CD4-positive, alpha-beta T cell treated with Interleukin-2 at 100 ng/mL for 4 hours (primary cell): Measurements from ENCODE around the gene PLXNB2.

Experiments
- DNase-seq: peaks from one replicate; pipeline ENCODE4 v3.0.0-alpha.2; 2020; ENCODE audit warnings: low spot score

Gene PLXNB2

GRCh38 chr22:50251477-50252081 lies 55.9 kb downstream of the PLXNB2 start:
- DNase-seq = no peak

DNA sequence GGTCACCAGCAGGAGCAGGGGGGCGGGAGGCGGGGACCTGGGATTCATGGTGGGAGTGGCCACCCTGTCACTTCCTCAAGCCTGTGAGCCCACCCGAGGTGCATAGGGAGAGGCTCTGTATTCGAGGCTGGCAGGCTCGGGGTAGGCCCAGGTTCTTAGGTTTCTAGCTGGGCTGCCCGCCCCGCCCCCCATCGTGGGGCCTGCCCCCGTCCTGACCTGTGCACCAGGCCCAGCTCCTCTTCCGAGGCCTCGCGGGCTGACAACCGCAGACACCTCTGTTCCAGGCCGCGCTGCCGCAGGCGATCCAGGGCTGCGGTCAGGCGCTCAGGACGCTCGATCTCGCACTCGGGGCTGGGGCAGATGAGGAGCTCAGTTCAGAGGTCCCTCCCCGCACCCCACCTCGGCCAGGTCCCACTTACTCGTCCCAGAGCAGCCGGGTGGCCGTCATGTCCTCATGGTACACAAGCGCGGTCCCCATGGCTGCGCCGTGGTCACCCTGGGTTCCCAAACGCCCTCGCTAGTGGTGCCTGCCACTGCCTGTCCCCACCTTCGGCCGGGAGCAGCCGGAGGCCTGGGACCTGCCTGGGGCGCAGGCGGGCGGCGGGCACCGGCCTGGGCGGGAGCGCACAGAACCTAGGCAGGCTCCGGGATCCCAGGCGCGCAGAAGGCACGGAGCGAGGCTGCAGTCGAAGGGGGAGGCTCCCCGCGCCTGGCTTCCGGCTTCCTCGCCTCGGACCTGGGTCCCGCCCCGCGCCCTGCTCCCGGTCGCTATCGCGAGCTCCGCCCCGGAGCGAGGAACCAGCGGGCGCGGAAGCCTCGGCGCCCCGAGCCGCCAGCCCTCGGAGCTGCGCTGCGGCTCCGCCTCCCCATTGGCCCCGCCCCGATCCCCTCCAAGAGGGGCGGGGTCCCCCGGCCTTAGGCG lies 56.6 kb downstream of the PLXNB2 start, which contains the start of gene HDAC10:
Gene HDAC10 (minus strand): TSS at position 711 of the 922 bp plus-strand sequence. CDS start 233 bp downstream, at position 478.
- DNase-seq = peak; percentile 77

DNA sequence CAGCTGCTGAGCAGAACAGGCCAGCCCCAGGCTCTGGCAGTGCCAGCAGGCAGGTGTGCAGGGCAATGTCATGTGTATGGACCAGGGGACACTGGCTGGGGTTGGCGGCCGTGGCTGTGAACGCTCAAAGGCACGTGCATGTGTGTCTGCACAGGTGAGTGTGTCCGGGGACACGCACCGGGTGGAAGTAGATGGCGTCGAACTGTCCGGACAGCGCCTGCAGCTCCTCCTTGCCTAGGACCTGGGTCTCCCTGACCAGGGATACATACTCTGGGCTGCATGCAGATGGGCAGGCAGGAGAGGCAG lies 57.2 kb downstream of the PLXNB2 start:
- no peak for DNase-seq

- DNase-seq = no peak
These were observed 57.9 kb downstream of the PLXNB2 start for GRCh38 chr22:50249341-50250248.

- DNase-seq = no peak
These were observed 59.0 kb downstream of the PLXNB2 start for GRCh38 chr22:50248196-50249081.

GRCh38 chr22:50247748-50248147 lies 59.7 kb downstream of the PLXNB2 start:
- peak; percentile 71 for DNase-seq

- no peak for DNase-seq
These were observed 60.9 kb downstream of the PLXNB2 start for GRCh38 chr22:50246242-50247175.

DNA sequence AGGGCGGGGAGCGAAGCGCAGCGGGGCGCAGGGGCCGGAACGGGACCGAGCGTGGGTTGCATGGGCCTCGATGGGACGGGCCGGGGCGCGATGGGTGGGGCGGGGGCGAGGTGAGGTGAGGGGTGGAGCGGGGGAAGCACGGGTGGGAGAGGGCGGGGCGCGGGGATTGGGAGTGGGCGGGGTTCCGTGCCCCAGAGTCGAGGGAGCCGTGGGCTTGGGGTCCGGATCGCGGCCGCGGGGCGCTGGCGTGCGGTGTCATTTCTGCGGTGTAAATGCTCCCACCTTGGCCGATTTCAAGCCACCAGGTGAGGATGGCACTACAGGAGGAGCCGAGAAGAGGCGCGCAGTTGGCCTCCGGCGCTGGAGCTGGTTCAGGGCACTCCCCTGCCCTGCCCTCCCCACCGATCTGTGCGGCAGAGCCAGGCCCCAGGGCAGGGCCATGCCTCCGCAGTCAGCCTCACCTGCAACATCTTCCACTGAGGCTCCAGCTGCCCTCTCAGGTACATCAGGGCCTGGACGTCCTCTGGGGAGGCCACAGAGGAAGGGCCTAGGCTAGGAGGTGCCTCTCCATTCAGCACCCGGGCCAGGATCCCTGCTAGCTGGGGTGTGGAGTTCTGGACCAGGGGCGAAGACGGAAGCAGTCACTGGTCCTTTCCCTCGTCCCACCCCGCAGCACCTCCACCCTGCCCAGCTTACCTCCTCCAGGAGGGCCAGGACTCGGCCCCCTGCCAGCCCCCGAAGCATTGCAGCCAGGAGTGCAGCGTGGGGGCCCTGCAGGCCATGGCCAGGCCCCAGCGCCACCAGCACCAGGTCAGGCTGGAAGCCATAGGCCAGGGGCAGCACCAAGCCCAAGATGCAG lies 62.0 kb downstream of the PLXNB2 start:
- DNase-seq = no peak

DNA sequence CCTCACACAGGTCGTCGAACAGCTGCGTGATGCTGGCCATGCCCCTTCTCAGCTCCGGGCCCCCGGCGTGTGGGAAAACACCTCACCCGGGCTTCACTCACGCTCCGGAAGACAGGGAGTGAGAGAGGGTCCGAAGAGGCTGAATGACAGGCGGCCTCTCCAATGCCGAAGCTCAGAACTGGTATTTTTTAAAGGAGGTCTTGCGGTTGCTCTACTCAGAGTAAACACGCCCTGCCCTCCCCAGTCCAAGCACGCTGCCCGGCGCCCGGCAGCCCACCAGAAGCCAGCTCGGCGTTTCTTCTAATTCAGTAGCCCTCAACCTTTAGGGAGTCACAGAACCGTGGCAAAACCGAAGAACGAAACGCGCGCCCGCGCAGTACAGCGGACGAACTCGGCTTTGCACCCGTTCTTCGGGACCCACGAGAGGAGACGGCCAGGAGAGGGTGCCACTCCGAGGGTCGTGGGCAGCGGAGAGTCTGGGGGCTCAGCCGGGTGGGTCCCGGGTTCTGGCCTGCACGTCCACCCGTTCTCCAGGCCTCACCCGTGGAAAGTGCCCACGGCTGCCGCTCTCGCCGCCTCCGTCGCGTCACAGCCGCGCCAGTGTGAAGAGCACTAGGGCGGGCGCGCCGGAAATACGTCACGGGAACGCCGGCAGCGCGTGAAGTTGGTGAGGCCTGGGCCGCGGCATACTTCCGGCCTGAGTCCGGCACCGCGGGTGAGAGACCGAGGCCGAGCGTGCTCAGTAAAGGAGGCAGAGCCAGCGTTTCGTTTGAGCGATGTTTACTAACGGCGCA lies 62.8 kb downstream of the PLXNB2 start, which contains the start of gene TUBGCP6:
Gene TUBGCP6 (minus strand): TSS at position 604 of the 794 bp plus-strand sequence. CDS start 564 bp downstream, at position 40.
- peak; percentile 89 for DNase-seq

DNA sequence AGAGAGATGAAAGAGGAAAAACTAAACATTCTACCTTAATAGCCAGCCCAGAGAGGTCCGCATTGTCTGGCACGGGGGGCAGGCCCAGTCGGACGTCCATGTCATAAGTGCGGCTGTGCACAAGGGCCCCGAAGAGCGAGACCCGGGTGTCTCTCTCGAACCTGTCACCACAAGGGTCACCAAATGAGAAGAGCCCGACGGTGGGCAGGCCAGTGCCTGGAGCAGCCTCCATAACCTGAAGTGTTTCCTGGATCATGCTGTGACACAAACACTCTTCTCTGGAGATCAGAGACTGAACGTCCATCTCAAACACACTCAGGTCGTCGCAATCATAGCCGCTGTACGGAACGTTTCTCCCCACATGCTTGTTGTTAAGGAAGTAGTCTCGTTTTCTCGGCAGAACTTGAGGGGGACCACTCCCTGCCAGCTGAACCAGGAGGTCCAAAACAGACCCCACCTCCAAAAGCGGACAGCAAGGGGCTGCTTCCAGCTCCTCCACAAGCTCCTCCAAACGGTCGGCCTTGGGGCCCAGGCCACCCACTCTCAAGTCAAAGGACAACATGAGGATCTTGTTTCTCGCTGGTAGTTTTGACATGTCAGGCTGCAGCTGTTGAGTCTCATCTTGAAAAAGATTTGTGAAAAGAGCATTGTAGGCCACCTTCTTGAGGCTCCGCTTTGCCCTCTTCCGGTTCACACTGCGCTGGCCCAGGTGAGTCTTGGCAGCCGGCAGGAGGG lies 63.6 kb downstream of the PLXNB2 start:
- no peak for DNase-seq

GRCh38 chr22:50242406-50242949 lies 65.0 kb downstream of the PLXNB2 start:
- DNase-seq = no peak

- DNase-seq = no peak
These were observed 68.7 kb downstream of the PLXNB2 start for GRCh38 chr22:50238755-50239154.

DNA sequence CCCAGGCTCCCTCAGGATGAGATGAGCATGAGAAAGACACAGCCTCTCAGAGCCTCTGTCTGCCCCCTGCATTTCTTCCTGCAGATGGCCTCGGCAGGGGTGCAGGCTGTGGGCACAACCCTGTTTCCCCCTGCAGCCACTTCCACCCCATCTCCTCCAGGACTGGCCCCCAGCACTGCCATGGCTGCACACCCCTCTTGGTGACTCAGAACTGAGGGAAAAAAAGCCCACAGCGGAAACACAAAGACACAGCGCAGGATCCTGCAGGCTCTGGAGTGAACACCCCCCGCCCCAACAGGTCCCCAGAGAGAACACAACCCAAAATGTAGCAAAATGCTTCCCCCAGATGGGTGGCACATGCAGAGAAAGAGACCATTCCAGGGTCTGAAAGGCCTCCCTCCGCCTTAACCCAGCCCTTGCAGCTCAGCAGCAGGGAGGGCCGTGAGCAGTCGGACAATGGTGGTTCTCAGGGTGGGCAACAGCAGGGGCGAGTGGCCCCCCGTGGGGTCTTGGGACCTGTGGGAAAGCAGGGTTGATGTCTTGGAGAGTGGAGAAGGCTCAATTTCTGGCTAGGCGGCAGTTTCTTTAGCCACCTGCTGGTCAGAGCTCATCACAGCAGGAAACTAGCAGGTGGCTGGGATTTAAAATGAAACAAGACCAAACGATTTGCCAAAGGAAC lies 70.6 kb downstream of the PLXNB2 start:
- no peak for DNase-seq

DNA sequence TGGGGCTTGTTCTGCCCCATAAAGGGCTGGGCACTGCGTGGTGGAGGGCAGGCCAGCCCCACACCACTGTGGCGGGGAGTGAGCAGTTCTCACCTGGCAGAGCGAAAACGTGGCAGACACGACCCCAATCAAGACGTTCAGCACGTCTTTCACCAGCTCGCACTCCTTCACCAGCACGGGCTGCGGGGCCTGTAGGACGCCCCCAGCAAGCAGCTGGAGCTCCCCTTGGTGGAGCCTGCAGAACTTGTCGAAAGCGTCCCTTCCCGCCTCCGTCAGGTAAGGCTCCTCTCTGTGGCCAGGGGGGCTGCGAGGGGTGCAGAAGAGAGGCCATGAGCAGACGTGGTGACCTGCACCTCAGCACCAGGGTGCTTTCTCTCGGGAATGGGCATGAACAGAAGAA lies 74.2 kb downstream of the PLXNB2 start:
- no peak for DNase-seq

- DNase-seq = no peak
These were observed 74.8 kb downstream of the PLXNB2 start for GRCh38 chr22:50232481-50233151.

DNA sequence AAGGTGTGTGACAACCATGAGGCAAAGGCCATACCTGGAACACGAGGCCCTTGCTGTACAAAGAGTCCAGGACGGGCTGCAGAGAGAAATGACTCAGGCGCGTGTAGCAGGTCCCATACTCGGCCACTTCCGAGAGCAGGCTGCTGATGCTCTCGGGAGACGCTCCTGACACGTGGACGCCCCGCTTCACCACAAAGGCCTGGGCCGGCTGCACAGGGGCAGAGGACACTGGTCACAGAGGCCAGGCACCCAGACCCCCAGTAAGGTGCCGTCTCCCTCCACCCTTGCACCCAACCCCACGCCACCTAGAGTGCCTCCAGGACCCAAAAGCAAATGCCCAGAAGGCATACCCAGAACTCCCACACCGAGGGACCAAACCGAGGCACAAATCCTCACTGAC lies 78.1 kb downstream of the PLXNB2 start:
- no peak for DNase-seq
